Adrenal gland (tissue), 12 donors: ENCODE measurements around the gene CC2D2B. TPM values are rescaled to one million over a fixed set of nuclear protein-coding genes. Genes with fewer than 3 reads are reported as not detected.
A peak's percentile ranks its signal among the peaks of the same experiment; 100 is the strongest.

ENCODE experiments used
- DNase-seq, 7 donors: peaks; one replicate each; pipeline ENCODE4 v3.0.0-alpha.2; 2019 to 2020
- H3K27ac ChIP-seq, 5 donors: fragments of 200-600 bp; sonication (generic) in 4 of 5; 1 replicate in 3 of 5; 2 replicates in 2 of 5; pipeline versions ENCODE4 v1.5.1 to v1.8.0; 2016 to 2020; ENCODE audit warnings: mild to moderate bottlenecking in 1 of 5
- H3K27me3 ChIP-seq: fragments of 200-600 bp; 2 replicates; pipeline ENCODE4 v1.8.0; 2021
- H3K36me3 ChIP-seq, 2 donors: fragments of 200-600 bp; replicated peaks in 1 of 2; 1 replicate in 1 of 2; 2 replicates in 1 of 2; pipeline versions ENCODE4 v1.5.1 to v1.8.0; 2018 to 2022
- H3K4me1 ChIP-seq, 2 donors: fragments of 200-600 bp; replicated peaks in 1 of 2; 1 replicate in 1 of 2; 2 replicates in 1 of 2; pipeline versions ENCODE4 v1.5.1 to v1.8.0; 2018 to 2021
- H3K4me3 ChIP-seq, 4 donors: fragments of 200-600 bp; sonication (generic) in 3 of 4; one replicate each; pipeline ENCODE4 v1.5.1; 2016 to 2018
- H3K9me3 ChIP-seq, 3 donors: fragments of 200-600 bp; sonication (generic) in 1 of 3; replicated peaks in 1 of 3; 1 replicate in 2 of 3; 2 replicates in 1 of 3; pipeline versions ENCODE4 v1.5.1 to v1.8.0; 2016 to 2021
- POLR2A ChIP-seq, 2 donors: fragments of 450-650 bp; IDR thresholded peaks; one replicate each; pipeline ENCODE4 v1.6.1; 2017; ENCODE audit warnings: antibody characterized with exemption in 2 of 2, mild to moderate bottlenecking in 2 of 2, moderate library complexity in 1 of 2
- WGBS, 4 donors: extraction: QIAGEN DNeasy Blood & Tissue Kit in 2 of 4; methylation state at CpG; one replicate each; pipeline versions ENCODE4 v1.1.5 to v1.1.7; 2013 to 2017; 5-methylcytosine and 5-hydroxymethylcytosine counted together
- intact Hi-C, 2 donors: fragments of 100-400 bp; cut with DNase I; formaldehyde crosslinking; loops; one replicate each; pipeline versions ENCODE4 v1.14.1 to v1.15.0; 2022 to 2023
- polyA plus RNA-seq, 3 donors: library from polyadenylated mRNA; stranded (reverse); fragments of 200-250 nt in 2 of 3; fragments of 350-450 nt in 1 of 3; fragmentation: Illumina TruSeq in 1 of 3; extraction: RNeasy Lipid Tissue Mini Kit (QIAGEN cat#74804) in 1 of 3; gene quantifications; one replicate each; pipeline ENCODE4 v1.2.3, GENCODE V29; 2013 to 2014
- total RNA-seq, 9 donors: library from RNA; depleted of rRNA in 4 of 9; stranded (reverse); fragments of >200 nt in 4 of 9; fragments of 120-200 nt in 1 of 9; fragmentation: NEBNext Ultra II Directional in 1 of 9; extraction: Animal tissue kit (Norgen Biotek cat#: 25700) in 1 of 9; gene quantifications; one replicate each; pipeline versions ENCODE4 v1.1.0 to v1.2.4, GENCODE V29; 2013 to 2023
- TF ChIP-seq, protein P1 (sequence below), 6 experiments: fragments of 450-650 bp in 4 of 6; fragments of 200-600 bp in 2 of 6; sonication (generic) in 1 of 6; IDR thresholded peaks; 1 replicate in 5 of 6; 2 replicates in 1 of 6; pipeline versions ENCODE4 v1.5.1 to v1.8.0; 2016 to 2021; ENCODE audit warnings: antibody characterized with exemption in 6 of 6, mild to moderate bottlenecking in 2 of 6, moderate library complexity in 1 of 6
- donor health status: healthy with polysubstance abuse.
- donor health status: Bipolar disorder and iron deficiency.
- donor health status: DM: yes; HTN: yes; CAD: no.
- donor health status: DM: no; HTN: no; CAD: no.
- donor health status: DM: no; HTN: no; CAD: no.
- donor health status: DM: yes; HTN: yes; CAD: no.

CC2D2B gene
- total and polyA plus RNA-seq, 12 donors = 0.29 to 3.4 (median 0.99) TPM; not detected in 1

- Histone ChIP-seq H3K4me3 (no peak overlapping the region), H3K36me3 (no peaks in the 10 kb centered on the region), H3K27ac (no peak overlapping the region), H3K27me3 (no peaks in the 10 kb centered on the region), H3K4me1 (no peaks in the 10 kb centered on the region), H3K9me3 (no peaks in the 10 kb centered on the region)
- WGBS, 4 donors = 73 to 90% (median 84%) methylated on average over 1 of the region's 1 CpG
- intact Hi-C loops = no loop called here
- no peak for TF ChIP-seq POLR2A (IDR thresholded peaks at IDR 0.05)
- TF ChIP-seq, protein P1, sequence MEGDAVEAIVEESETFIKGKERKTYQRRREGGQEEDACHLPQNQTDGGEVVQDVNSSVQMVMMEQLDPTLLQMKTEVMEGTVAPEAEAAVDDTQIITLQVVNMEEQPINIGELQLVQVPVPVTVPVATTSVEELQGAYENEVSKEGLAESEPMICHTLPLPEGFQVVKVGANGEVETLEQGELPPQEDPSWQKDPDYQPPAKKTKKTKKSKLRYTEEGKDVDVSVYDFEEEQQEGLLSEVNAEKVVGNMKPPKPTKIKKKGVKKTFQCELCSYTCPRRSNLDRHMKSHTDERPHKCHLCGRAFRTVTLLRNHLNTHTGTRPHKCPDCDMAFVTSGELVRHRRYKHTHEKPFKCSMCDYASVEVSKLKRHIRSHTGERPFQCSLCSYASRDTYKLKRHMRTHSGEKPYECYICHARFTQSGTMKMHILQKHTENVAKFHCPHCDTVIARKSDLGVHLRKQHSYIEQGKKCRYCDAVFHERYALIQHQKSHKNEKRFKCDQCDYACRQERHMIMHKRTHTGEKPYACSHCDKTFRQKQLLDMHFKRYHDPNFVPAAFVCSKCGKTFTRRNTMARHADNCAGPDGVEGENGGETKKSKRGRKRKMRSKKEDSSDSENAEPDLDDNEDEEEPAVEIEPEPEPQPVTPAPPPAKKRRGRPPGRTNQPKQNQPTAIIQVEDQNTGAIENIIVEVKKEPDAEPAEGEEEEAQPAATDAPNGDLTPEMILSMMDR (IDR thresholded peaks at IDR 0.05) = no peak
- no peak for DNase-seq
Observed at GRCh38 chr10:95998255-95998784, 90.5 kb downstream of the CC2D2B start.

DNA sequence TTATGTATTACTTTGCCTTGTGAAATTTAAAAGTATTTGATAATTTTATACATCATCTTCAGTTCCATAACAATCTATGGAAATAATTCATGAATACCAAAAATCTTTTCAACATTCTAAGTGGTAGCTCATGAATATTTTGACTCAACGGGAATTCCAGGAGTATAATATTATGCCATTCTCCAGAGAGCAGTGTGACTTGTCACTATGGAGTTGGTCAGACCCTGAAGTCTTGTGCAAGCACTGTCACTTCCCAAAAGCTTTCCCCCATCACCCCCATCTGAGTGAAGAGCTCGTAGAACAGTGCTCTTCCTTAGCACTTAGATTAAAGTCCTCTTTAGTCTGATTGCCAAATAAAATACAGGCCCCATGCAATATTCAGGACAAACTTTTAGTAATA lies 106.2 kb downstream of the CC2D2B start:
- H3K4me3 ChIP-seq = no peak overlapping the region
- WGBS, 4 donors = 82 to 87% (median 84%) methylated on average over 2 of the region's 2 CpGs
- no peak for DNase-seq
- intact Hi-C loops = no loop called here
- no peaks in the 10 kb centered on the region for H3K4me1 ChIP-seq
- TF ChIP-seq, protein P1 (IDR thresholded peaks at IDR 0.05) = no peak
- TF ChIP-seq POLR2A (IDR thresholded peaks at IDR 0.05) = no peak
- no peaks in the 10 kb centered on the region for H3K9me3 ChIP-seq
- H3K36me3 ChIP-seq = no peaks in the 10 kb centered on the region
- H3K27ac ChIP-seq = no peak overlapping the region
- no peaks in the 10 kb centered on the region for H3K27me3 ChIP-seq

DNA sequence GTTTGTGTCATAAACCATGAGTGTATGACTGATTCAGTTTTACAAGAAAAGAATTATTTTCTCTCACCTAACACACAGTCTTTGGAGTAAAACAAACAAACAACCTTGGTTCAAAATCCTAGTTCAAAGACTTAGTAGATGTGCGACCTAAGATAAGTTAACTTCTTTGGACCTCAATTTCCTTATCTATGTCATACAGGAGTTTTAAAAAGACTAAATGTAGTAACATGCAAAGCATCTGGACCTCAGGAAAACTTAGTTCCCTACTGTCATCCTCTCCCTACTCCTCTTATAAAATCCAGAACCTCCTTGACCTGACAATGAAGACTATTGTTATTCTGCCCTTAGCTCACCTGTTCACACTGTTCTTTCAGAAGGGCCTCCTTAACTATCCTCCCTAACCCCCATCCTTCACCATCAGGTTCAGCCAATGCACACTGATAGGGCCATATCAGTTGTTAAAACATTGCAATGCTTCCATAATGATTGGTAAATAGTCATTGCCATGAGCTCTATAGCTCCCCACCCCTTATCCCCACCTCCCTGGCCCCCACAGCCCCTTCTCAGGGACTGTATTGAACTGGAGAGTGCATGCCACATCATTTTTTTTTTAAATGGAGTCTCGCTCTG lies 106.8 kb downstream of the CC2D2B start:
- TF ChIP-seq, protein P1 (IDR thresholded peaks at IDR 0.05) = no peak
- TF ChIP-seq POLR2A (IDR thresholded peaks at IDR 0.05) = no peak
- intact Hi-C loops = loop anchor here in 1 of 2 donors (5.0 kb wide), 1 partner anchor 278 kb away; no protein-coding TSS in a partner anchor
- WGBS, 4 donors = 89 to 96% (median 92%) methylated on average over 2 of the region's 2 CpGs
- H3K4me3 ChIP-seq = no peak overlapping the region
- no peaks in the 10 kb centered on the region for H3K4me1 ChIP-seq
- H3K27me3 ChIP-seq = no peaks in the 10 kb centered on the region
- no peak overlapping the region for H3K27ac ChIP-seq
- H3K36me3 ChIP-seq = no peaks in the 10 kb centered on the region
- no peak for DNase-seq
- H3K9me3 ChIP-seq = no peaks in the 10 kb centered on the region

DNA sequence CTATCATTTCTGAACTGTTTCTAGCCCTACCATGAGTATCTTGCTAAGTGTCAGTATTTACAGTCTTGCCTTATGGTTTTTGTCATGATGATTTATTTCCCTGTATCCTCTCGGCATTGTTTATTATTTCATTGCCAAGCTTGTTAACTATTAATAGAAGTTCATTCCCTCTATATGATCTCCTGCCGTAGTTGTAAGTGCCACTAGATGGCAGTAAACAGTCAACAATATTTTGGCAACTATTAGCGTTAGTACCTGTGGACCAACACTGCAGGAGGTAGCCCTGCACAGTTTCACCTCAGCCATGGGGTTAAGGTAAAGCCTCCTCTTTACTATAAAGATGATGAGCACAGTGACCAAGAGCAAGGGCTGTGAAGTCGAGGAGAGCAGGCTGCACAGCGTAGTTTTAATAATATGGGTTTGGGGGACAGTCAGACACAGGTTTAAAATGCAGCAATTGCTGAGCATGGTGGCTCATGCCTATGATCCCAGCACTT lies 109.5 kb downstream of the CC2D2B start:
- H3K4me1 ChIP-seq = no peaks in the 10 kb centered on the region
- no peak overlapping the region for H3K4me3 ChIP-seq
- H3K9me3 ChIP-seq = no peaks in the 10 kb centered on the region
- no peak for TF ChIP-seq POLR2A (IDR thresholded peaks at IDR 0.05)
- TF ChIP-seq, protein P1 (IDR thresholded peaks at IDR 0.05) = peak; percentile 55 to 80 (median 70)
- H3K27ac ChIP-seq = no peak overlapping the region
- peak in 5 of 7 donors; percentile 18 to 55 (median 31) for DNase-seq
- H3K27me3 ChIP-seq = no peaks in the 10 kb centered on the region
- no peaks in the 10 kb centered on the region for H3K36me3 ChIP-seq
- 16 to 20% (median 18%) methylated on average over 5 of the region's 5 CpGs for WGBS, 4 donors
- intact Hi-C loops = loop anchor here in 1 of 2 donors (5.0 kb wide), 1 partner anchor 275 kb away; no protein-coding TSS in a partner anchor
